GM23248 (cell line): ENCODE measurements around the gene STAT1. TPM values are rescaled to one million over a fixed set of nuclear protein-coding genes. Genes with fewer than 3 reads are reported as not detected.

ENCODE experiments used
- DNase-seq: peaks from one replicate; pipeline ENCODE4 v3.0.0-alpha.2; 2015
- H2AFZ ChIP-seq: fragments of 200-600 bp; sonication (generic); 2 replicates; pipeline ENCODE4 v1.6.1; 2016; ENCODE audit warnings: antibody characterized with exemption
- H3F3A ChIP-seq: fragments of 200-600 bp; sonication (generic); 2 replicates; pipeline ENCODE4 v1.6.1; 2016; ENCODE audit warnings: mild to moderate bottlenecking, antibody characterized with exemption, mixed run types; ENCODE audit not compliant: insufficient read depth
- H3K27ac ChIP-seq: fragments of 200-600 bp; sonication (generic); 2 replicates; pipeline ENCODE4 v1.5.1; 2016; ENCODE audit warnings: mild to moderate bottlenecking
- H3K27me3 ChIP-seq: fragments of 200-600 bp; sonication (generic); replicated peaks from 2 replicates; pipeline ENCODE4 v1.6.1; 2016; ENCODE audit warnings: mild to moderate bottlenecking; ENCODE audit not compliant: insufficient read depth
- H3K36me3 ChIP-seq: fragments of 200-600 bp; sonication (generic); 2 replicates; pipeline ENCODE4 v1.6.1; 2016; ENCODE audit warnings: low read depth, mild to moderate bottlenecking
- H3K4me1 ChIP-seq: fragments of 200-600 bp; sonication (generic); 2 replicates; pipeline ENCODE4 v1.6.1; 2016; ENCODE audit warnings: mild to moderate bottlenecking; ENCODE audit not compliant: insufficient read depth
- H3K4me2 ChIP-seq: fragments of 200-600 bp; sonication (generic); one replicate; pipeline ENCODE4 v1.6.1; 2016; ENCODE audit warnings: mild to moderate bottlenecking; ENCODE audit not compliant: unreplicated experiment
- H3K4me3 ChIP-seq: fragments of 200-600 bp; sonication (generic); 2 replicates; pipeline ENCODE4 v1.5.1; 2016; ENCODE audit warnings: mild to moderate bottlenecking
- H3K79me2 ChIP-seq: fragments of 200-600 bp; sonication (generic); 2 replicates; pipeline ENCODE4 v1.6.1; 2016; ENCODE audit warnings: mild to moderate bottlenecking; ENCODE audit not compliant: insufficient read depth
- H3K9ac ChIP-seq: fragments of 200-600 bp; sonication (generic); 2 replicates; pipeline ENCODE4 v1.6.1; 2016; ENCODE audit warnings: mild to moderate bottlenecking
- H3K9me2 ChIP-seq: fragments of 200-600 bp; sonication (generic); 2 replicates; pipeline ENCODE4 v1.6.1; 2016; ENCODE audit warnings: mixed run types, mild to moderate bottlenecking, moderate library complexity; ENCODE audit not compliant: insufficient read depth
- H3K9me3 ChIP-seq: fragments of 200-600 bp; sonication (generic); one replicate; pipeline ENCODE4 v1.6.1; 2017; ENCODE audit warnings: low read depth
- H4K20me1 ChIP-seq: fragments of 200-600 bp; sonication (generic); 2 replicates; pipeline ENCODE4 v1.6.0; 2016; ENCODE audit not compliant: insufficient read depth
- EZH2 ChIP-seq: fragments of 200-600 bp; sonication (generic); IDR thresholded peaks from 2 replicates; pipeline ENCODE4 v1.6.1; 2018; ENCODE audit warnings: antibody characterized with exemption, mild to moderate bottlenecking; ENCODE audit not compliant: insufficient read depth, poor library complexity, severe bottlenecking
- EZH2phosphoT487 ChIP-seq: fragments of 200-600 bp; sonication (generic); IDR thresholded peaks from 2 replicates; pipeline ENCODE4 v1.6.1; 2018; ENCODE audit warnings: antibody characterized with exemption, moderate library complexity, mild to moderate bottlenecking, low read depth; ENCODE audit not compliant: insufficient read depth
- WGBS, 2 experiments: methylation state at CpG; one replicate each; pipeline ENCODE4 v1.1.6; 2015 to 2017; ENCODE audit warnings: low lambda C conversion rate in 2 of 2, low coverage in 1 of 2; ENCODE audit errors: missing lambda C conversion rate in 2 of 2; 5-methylcytosine and 5-hydroxymethylcytosine counted together
- in situ Hi-C: fragments of 300-500 bp; cut with MboI; formaldehyde crosslinking; loops from 2 replicates; pipeline ENCODE4 v1.15.0; 2020
- polyA plus RNA-seq: library from polyadenylated mRNA; unstranded; fragments of >200 nt; fragmentation: Nextera tagmentation; extraction: Ambion mirVana; gene quantifications from 2 replicates; pipeline ENCODE4 v1.2.1, GENCODE V29; 2016
- total RNA-seq: library from RNA; depleted of rRNA; stranded (reverse); fragments of >200 nt; shearing (Covaris generic); gene quantifications from 2 replicates; pipeline ENCODE4 v1.2.3, GENCODE V29; 2014

Gene STAT1
- total and polyA plus RNA-seq, 2 experiments from 2014 or later = 227 to 237 TPM

DNA sequence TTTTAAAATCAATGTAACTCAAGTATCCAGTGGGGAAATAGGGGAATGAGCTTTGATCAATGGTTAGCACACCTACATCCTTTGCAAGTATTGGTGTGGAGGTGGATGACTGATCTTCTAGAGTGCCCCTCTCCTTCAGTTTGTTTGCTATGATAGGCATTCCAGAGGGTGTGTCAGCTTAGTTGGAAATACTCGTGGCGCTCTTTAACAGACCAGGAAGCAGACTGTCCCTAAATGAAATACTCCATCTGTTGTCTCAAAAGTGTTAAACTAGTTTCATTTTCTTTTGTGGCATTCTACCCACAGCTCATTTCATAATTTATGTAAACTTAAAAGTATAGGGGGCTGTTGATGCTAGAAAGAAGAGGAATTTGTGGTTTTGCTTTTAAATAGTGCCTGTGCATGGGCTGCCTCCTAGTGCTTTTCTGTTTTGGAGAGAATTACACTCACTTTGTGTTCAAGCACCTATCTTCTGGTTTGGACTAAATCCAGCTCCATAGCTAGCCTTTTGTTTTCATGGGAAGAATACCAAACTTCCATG is 66.2 kb downstream of the STAT1 start:
- 35 to 48% methylated on average over 2 of the region's 2 CpGs for WGBS, 2 experiments
- peak; percentile 80 for DNase-seq
- H3K36me3 ChIP-seq = no peaks in the 10 kb centered on the region
- H3K9me2 ChIP-seq = no peaks in the 10 kb centered on the region
- H3K27ac ChIP-seq = peak overlapping the region; percentile 59
- in situ Hi-C loops = no loop called here
- peaks cover 35% of the 10 kb centered on the region for H3K4me1 ChIP-seq
- TF ChIP-seq EZH2phosphoT487 = no peak
- TF ChIP-seq EZH2 = no peak
- H3K4me3 ChIP-seq = peak overlapping the region; percentile 33
- no peaks in the 10 kb centered on the region for H4K20me1 ChIP-seq
- peaks cover 98% of the 10 kb centered on the region for H3F3A ChIP-seq
- H3K79me2 ChIP-seq = no peaks in the 10 kb centered on the region
- H3K9me3 ChIP-seq = no peaks in the 10 kb centered on the region
- no peaks in the 10 kb centered on the region for H3K27me3 ChIP-seq
- H2AFZ ChIP-seq = no peak overlapping the region
- H3K4me2 ChIP-seq = peak overlapping the region; percentile 59
- peak overlapping the region; percentile 42 for H3K9ac ChIP-seq

DNA sequence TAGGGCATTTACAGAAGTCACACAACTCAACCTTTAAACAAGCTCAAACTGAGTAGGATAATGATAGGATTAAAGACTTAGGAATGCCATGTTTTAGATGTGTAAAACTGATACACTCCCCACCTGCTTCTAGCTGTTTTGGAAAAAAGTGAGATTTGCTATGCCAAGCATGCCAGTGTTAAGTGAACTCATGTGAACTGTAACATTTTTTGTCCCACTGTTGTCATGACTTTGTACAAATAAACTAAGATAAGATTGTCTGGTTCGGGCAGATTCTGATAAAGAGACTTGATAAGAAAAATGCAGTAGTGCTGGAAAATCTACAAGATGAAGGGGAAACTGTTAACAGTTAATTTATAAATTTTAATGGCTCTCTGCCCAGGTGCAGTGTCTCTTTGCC is 66.8 kb downstream of the STAT1 start:
- Histone ChIP-seq H2AFZ (no peak overlapping the region), H3K9me3 (no peaks in the 10 kb centered on the region), H3K27ac (peak overlapping the region; percentile 59), H3K4me2 (peak overlapping the region; percentile 59), H3K36me3 (peaks cover 4% of the 10 kb centered on the region; the same call in 1 of the 2 replicates), H3K79me2 (no peaks in the 10 kb centered on the region), H3K4me1 (peaks cover 35% of the 10 kb centered on the region), H3K9me2 (no peaks in the 10 kb centered on the region), H4K20me1 (no peaks in the 10 kb centered on the region), H3K9ac (peak overlapping the region; percentile 42), H3K4me3 (peak overlapping the region; percentile 33; the same call in 1 of the 2 replicates), H3F3A (peaks cover 98% of the 10 kb centered on the region), H3K27me3 (no peaks in the 10 kb centered on the region)
- in situ Hi-C loops = no loop called here
- 70 to 76% methylated on average over 1 of the region's 1 CpG for WGBS, 2 experiments
- TF ChIP-seq EZH2phosphoT487 (no peak), EZH2 (no peak)
- no peak for DNase-seq

DNA sequence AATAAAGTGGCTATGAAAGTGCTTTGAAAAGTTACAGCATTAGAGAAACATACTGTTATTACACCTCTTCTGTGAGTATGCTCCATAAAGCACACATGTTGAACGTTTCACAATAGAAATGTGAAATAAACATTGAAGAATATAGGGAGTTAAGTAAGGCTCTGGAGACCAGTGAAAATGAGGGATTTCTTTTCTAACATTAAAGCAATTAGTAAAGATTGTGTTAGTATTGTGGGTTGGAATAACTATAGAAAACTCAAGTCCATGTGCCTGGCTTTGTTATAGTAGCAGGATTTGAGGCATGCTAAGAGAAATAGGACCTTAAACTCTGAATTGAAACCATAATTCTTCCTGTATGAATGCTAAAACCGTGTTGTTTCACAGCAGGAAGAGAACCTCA is 70.3 kb downstream of the STAT1 start:
- TF ChIP-seq EZH2 (no peak), EZH2phosphoT487 (no peak)
- peaks cover 91% of the 10 kb centered on the region for H3F3A ChIP-seq
- H3K4me3 ChIP-seq = no peak overlapping the region
- 42 to 47% methylated on average over 2 of the region's 2 CpGs for WGBS, 2 experiments
- DNase-seq = no peak
- peak overlapping the region; percentile 11 for H3K27ac ChIP-seq
- peaks cover 20% of the 10 kb centered on the region for H3K36me3 ChIP-seq
- H3K9me2 ChIP-seq = no peaks in the 10 kb centered on the region
- peaks cover 50% of the 10 kb centered on the region for H3K4me1 ChIP-seq
- in situ Hi-C loops = no loop called here
- H4K20me1 ChIP-seq = no peaks in the 10 kb centered on the region
- H3K4me2 ChIP-seq = no peak overlapping the region
- no peak overlapping the region for H3K9ac ChIP-seq
- H3K79me2 ChIP-seq = peaks cover 4% of the 10 kb centered on the region; the same call in 1 of the 2 replicates
- no peaks in the 10 kb centered on the region for H3K27me3 ChIP-seq
- no peak overlapping the region for H2AFZ ChIP-seq
- no peaks in the 10 kb centered on the region for H3K9me3 ChIP-seq

DNA sequence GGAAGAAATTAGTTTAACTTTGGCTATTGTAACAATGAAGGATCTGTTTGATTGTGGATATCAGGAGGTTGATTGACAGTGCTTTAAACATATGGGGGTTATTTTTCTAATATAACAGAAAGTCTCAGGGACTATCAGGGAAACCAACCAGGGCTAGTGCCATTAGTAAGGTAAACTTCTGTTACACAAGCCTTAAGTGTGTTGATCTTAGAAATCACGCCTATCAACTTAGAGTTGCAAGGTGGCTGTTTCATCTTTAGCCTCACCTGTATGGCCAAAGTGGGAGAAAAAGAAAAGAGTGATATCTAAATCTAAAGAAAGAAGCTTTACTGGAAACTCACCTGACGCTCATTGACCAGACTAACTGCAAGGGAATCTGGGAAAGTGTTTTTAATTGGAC is 71.3 kb downstream of the STAT1 start:
- no peak overlapping the region for H3K9ac ChIP-seq
- peak overlapping the region; percentile 11; the same call in 1 of the 2 replicates for H3K27ac ChIP-seq
- no peaks in the 10 kb centered on the region for H4K20me1 ChIP-seq
- 96 to 97% methylated on average over 2 of the region's 2 CpGs for WGBS, 2 experiments
- TF ChIP-seq EZH2phosphoT487 (no peak), EZH2 (no peak)
- peaks cover 14% of the 10 kb centered on the region for H3K79me2 ChIP-seq
- no peak overlapping the region for H2AFZ ChIP-seq
- no peaks in the 10 kb centered on the region for H3K27me3 ChIP-seq
- peaks cover 30% of the 10 kb centered on the region for H3K36me3 ChIP-seq
- no peak overlapping the region for H3K4me2 ChIP-seq
- H3K9me2 ChIP-seq = no peaks in the 10 kb centered on the region
- H3K4me3 ChIP-seq = no peak overlapping the region
- H3K4me1 ChIP-seq = peaks cover 50% of the 10 kb centered on the region
- no peaks in the 10 kb centered on the region for H3K9me3 ChIP-seq
- H3F3A ChIP-seq = peaks cover 90% of the 10 kb centered on the region
- no peak for DNase-seq
- in situ Hi-C loops = no loop called here

DNA sequence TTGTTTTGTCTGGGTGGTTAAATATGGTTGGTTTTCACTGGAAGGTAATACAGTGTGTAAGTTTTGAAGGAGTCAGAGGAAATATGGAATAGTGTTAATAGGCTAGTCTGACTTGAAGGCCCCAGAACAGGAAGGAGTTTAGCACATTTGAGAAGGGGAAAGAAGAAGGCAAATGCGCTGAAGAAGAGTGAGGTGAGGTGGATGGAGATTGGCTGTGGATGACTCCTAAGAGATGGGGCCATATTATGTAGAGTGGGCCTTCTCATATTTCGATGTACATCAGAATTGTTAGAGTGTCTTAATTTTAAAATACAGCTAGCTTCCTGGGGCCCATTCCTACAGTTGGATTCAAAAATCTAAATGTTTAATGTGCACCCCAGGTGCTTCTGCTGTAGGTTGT is 72.4 kb downstream of the STAT1 start:
- Histone ChIP-seq H3K9me3 (no peaks in the 10 kb centered on the region), H3K4me3 (no peak overlapping the region), H3K9ac (no peak overlapping the region), H3F3A (peaks cover 90% of the 10 kb centered on the region), H3K79me2 (peaks cover 25% of the 10 kb centered on the region), H3K9me2 (no peaks in the 10 kb centered on the region), H3K27ac (no peak overlapping the region), H3K36me3 (peaks cover 41% of the 10 kb centered on the region), H3K4me2 (no peak overlapping the region), H2AFZ (no peak overlapping the region), H3K27me3 (no peaks in the 10 kb centered on the region), H4K20me1 (no peaks in the 10 kb centered on the region), H3K4me1 (peaks cover 48% of the 10 kb centered on the region)
- in situ Hi-C loops = no loop called here
- 100% methylated on average over 2 of the region's 2 CpGs for WGBS, 2 experiments
- no peak for TF ChIP-seq EZH2
- TF ChIP-seq EZH2phosphoT487 = no peak
- DNase-seq = no peak
